ENCODE data around the gene TBXAS1.
"Not testable (repeated sequence)": the region's sequence is repeated elsewhere in the genome, so short reads cannot be mapped to it uniquely, and the experiment has no call there.

The TBXAS1 gene

GRCh38 chr7:139923090-139923489, 94.0 kb downstream of the TBXAS1 start:
- H3K9me3 ChIP-seq (ENCODE audit: control insufficient read depth, low read depth, low read length) = no peaks in the 10 kb centered on the region
- no peaks in the 10 kb centered on the region for H3K27me3 ChIP-seq (ENCODE audit: control insufficient read depth, insufficient read depth, low read length)
- no peak overlapping the region for H3K27ac ChIP-seq (ENCODE audit: low read length)
- no peak overlapping the region for H3K4me3 ChIP-seq (ENCODE audit: low read length)
- no peaks in the 10 kb centered on the region for H3K36me3 ChIP-seq (ENCODE audit: control insufficient read depth, low read depth, low read length)
- no peaks in the 10 kb centered on the region for H3K4me1 ChIP-seq (ENCODE audit: control insufficient read depth, low read depth, low read length)
- no peak overlapping the region for H3K9ac ChIP-seq (ENCODE audit: low read length)

GRCh38 chr7:139924461-139924860, 95.4 kb downstream of the TBXAS1 start:
- Histone ChIP-seq H3K9me3 (ENCODE audit: control insufficient read depth, low read depth, low read length) (no peaks in the 10 kb centered on the region), H3K9ac (ENCODE audit: low read length) (no peak overlapping the region), H3K36me3 (ENCODE audit: control insufficient read depth, low read depth, low read length) (no peaks in the 10 kb centered on the region), H3K4me3 (ENCODE audit: low read length) (no peak overlapping the region), H3K4me1 (ENCODE audit: control insufficient read depth, low read depth, low read length) (no peaks in the 10 kb centered on the region), H3K27ac (ENCODE audit: low read length) (no peak overlapping the region), H3K27me3 (ENCODE audit: control insufficient read depth, insufficient read depth, low read length) (no peaks in the 10 kb centered on the region)

DNA sequence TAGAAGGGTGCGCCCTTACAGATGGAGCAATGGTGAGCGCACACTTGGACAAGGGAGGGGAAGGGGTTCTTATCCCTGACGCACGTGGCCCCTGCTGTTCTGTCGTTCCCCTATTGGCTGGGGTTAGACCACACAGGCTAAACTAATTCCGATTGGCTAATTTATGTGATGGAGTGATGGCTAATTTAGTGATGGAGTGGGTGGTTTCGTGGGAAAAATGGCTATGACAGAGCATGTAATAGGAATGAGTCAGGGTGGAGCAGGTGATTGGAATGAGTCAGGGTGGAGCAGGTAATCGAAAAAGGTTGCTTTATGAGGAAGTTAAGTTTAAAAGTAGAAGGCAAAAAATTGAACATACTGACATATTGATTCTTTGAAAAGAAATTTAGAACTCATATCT, 100.2 kb downstream of the TBXAS1 start:
- not testable (repeated sequence) for H3K4me3 ChIP-seq (ENCODE audit: low read length); H3K9me3 ChIP-seq (ENCODE audit: control insufficient read depth, low read depth, low read length)

GRCh38 chr7:139930286-139930965, 101.4 kb downstream of the TBXAS1 start:
- Histone ChIP-seq H3K27me3 (ENCODE audit: control insufficient read depth, insufficient read depth, low read length) (no peaks in the 10 kb centered on the region), H3K9me3 (ENCODE audit: control insufficient read depth, low read depth, low read length) (no peaks in the 10 kb centered on the region), H3K36me3 (ENCODE audit: control insufficient read depth, low read depth, low read length) (no peaks in the 10 kb centered on the region), H3K4me3 (ENCODE audit: low read length) (no peak overlapping the region), H3K9ac (ENCODE audit: low read length) (no peak overlapping the region), H3K4me1 (ENCODE audit: control insufficient read depth, low read depth, low read length) (no peaks in the 10 kb centered on the region), H3K27ac (ENCODE audit: low read length) (no peak overlapping the region)

More for the DNA sequence above, 100.2 kb downstream of the TBXAS1 start:
- H3K27me3 ChIP-seq (ENCODE audit: control insufficient read depth, insufficient read depth, low read length); H3K4me1 ChIP-seq (ENCODE audit: control insufficient read depth, low read depth, low read length); H3K36me3 ChIP-seq (ENCODE audit: control insufficient read depth, low read depth, low read length); H3K9ac ChIP-seq (ENCODE audit: low read length); H3K27ac ChIP-seq (ENCODE audit: low read length): not testable (repeated sequence)

- Histone ChIP-seq H3K9me3 (ENCODE audit: control insufficient read depth, low read depth, low read length) (no peaks in the 10 kb centered on the region), H3K9ac (ENCODE audit: low read length) (no peak overlapping the region), H3K36me3 (ENCODE audit: control insufficient read depth, low read depth, low read length) (no peaks in the 10 kb centered on the region), H3K27me3 (ENCODE audit: control insufficient read depth, insufficient read depth, low read length) (no peaks in the 10 kb centered on the region), H3K4me1 (ENCODE audit: control insufficient read depth, low read depth, low read length) (no peaks in the 10 kb centered on the region), H3K27ac (ENCODE audit: low read length) (no peak overlapping the region), H3K4me3 (ENCODE audit: low read length) (no peak overlapping the region)
Measured at GRCh38 chr7:139931190-139931934, 102.3 kb downstream of the TBXAS1 start.

- H3K27ac ChIP-seq (ENCODE audit: low read length) = no peak overlapping the region
- no peak overlapping the region for H3K9ac ChIP-seq (ENCODE audit: low read length)
- no peaks in the 10 kb centered on the region for H3K36me3 ChIP-seq (ENCODE audit: control insufficient read depth, low read depth, low read length)
- H3K27me3 ChIP-seq (ENCODE audit: control insufficient read depth, insufficient read depth, low read length) = no peaks in the 10 kb centered on the region
- H3K4me1 ChIP-seq (ENCODE audit: control insufficient read depth, low read depth, low read length) = no peaks in the 10 kb centered on the region
- no peak overlapping the region for H3K4me3 ChIP-seq (ENCODE audit: low read length)
- H3K9me3 ChIP-seq (ENCODE audit: control insufficient read depth, low read depth, low read length) = no peaks in the 10 kb centered on the region
Measured at GRCh38 chr7:139932531-139932930, 103.5 kb downstream of the TBXAS1 start.

GRCh38 chr7:139936760-139937310, 107.8 kb downstream of the TBXAS1 start:
- Histone ChIP-seq H3K4me1 (ENCODE audit: control insufficient read depth, low read depth, low read length) (no peaks in the 10 kb centered on the region), H3K36me3 (ENCODE audit: control insufficient read depth, low read depth, low read length) (no peaks in the 10 kb centered on the region), H3K27me3 (ENCODE audit: control insufficient read depth, insufficient read depth, low read length) (no peaks in the 10 kb centered on the region), H3K27ac (ENCODE audit: low read length) (no peak overlapping the region), H3K9me3 (ENCODE audit: control insufficient read depth, low read depth, low read length) (no peaks in the 10 kb centered on the region), H3K9ac (ENCODE audit: low read length) (no peak overlapping the region), H3K4me3 (ENCODE audit: low read length) (no peak overlapping the region)

- Histone ChIP-seq H3K27me3 (ENCODE audit: control insufficient read depth, insufficient read depth, low read length) (no peaks in the 10 kb centered on the region), H3K27ac (ENCODE audit: low read length) (no peak overlapping the region), H3K4me1 (ENCODE audit: control insufficient read depth, low read depth, low read length) (no peaks in the 10 kb centered on the region), H3K9ac (ENCODE audit: low read length) (no peak overlapping the region), H3K9me3 (ENCODE audit: control insufficient read depth, low read depth, low read length) (no peaks in the 10 kb centered on the region), H3K4me3 (ENCODE audit: low read length) (no peak overlapping the region), H3K36me3 (ENCODE audit: control insufficient read depth, low read depth, low read length) (no peaks in the 10 kb centered on the region)
Measured at GRCh38 chr7:139937715-139938114, 108.7 kb downstream of the TBXAS1 start.

DNA sequence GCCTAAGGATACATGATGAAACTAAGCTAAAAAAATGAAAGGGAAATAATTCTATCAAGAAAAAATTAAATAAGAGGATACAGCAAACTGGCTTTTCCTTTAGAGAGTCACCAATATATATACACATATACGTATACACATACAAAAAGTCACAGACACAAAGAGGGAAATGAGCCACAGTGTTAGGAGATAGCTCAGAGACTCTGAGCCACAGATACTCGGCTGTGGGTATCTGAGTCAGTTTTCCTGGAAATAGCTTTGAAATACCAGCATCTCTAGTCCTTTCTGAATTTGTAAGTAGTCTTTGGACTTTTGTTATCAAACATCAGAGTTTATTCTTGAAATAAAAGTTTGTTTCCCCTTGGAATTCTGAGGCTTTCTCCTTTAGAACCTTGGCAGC, 111.8 kb downstream of the TBXAS1 start:
- H3K27ac ChIP-seq (ENCODE audit: low read length) = no peak overlapping the region
- H3K9ac ChIP-seq (ENCODE audit: low read length) = no peak overlapping the region
- no peak overlapping the region for H3K4me3 ChIP-seq (ENCODE audit: low read length)
- H3K4me1 ChIP-seq (ENCODE audit: control insufficient read depth, low read depth, low read length) = no peaks in the 10 kb centered on the region
- no peaks in the 10 kb centered on the region for H3K27me3 ChIP-seq (ENCODE audit: control insufficient read depth, insufficient read depth, low read length)
- H3K36me3 ChIP-seq (ENCODE audit: control insufficient read depth, low read depth, low read length) = no peaks in the 10 kb centered on the region
- no peaks in the 10 kb centered on the region for H3K9me3 ChIP-seq (ENCODE audit: control insufficient read depth, low read depth, low read length)

GRCh38 chr7:139941421-139941820, 112.4 kb downstream of the TBXAS1 start:
- Histone ChIP-seq H3K4me1 (ENCODE audit: control insufficient read depth, low read depth, low read length) (no peaks in the 10 kb centered on the region), H3K27ac (ENCODE audit: low read length) (no peak overlapping the region), H3K4me3 (ENCODE audit: low read length) (no peak overlapping the region), H3K27me3 (ENCODE audit: control insufficient read depth, insufficient read depth, low read length) (no peaks in the 10 kb centered on the region), H3K9me3 (ENCODE audit: control insufficient read depth, low read depth, low read length) (no peaks in the 10 kb centered on the region), H3K9ac (ENCODE audit: low read length) (no peak overlapping the region), H3K36me3 (ENCODE audit: control insufficient read depth, low read depth, low read length) (no peaks in the 10 kb centered on the region)

DNA sequence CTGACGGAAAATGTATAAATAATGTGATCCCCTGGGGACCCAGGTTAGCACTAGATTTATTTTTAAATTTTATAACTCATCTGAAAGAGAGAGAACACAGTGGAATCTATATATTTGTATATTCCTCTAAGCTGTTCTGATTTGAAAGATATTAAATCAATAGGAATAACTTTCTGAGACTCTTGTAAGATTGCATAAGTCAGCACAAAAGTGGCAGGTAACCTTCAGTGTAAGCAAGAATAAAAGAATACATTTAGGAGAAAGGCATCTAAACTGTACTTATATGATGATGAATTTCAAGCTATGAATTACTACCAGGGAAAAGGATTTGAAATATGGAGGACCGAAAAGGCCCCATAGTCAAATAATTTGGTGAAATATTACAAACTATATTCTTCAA, 112.8 kb downstream of the TBXAS1 start:
- Histone ChIP-seq H3K9me3 (ENCODE audit: control insufficient read depth, low read depth, low read length) (no peaks in the 10 kb centered on the region), H3K9ac (ENCODE audit: low read length) (no peak overlapping the region), H3K27me3 (ENCODE audit: control insufficient read depth, insufficient read depth, low read length) (no peaks in the 10 kb centered on the region), H3K27ac (ENCODE audit: low read length) (no peak overlapping the region), H3K4me1 (ENCODE audit: control insufficient read depth, low read depth, low read length) (no peaks in the 10 kb centered on the region), H3K4me3 (ENCODE audit: low read length) (no peak overlapping the region), H3K36me3 (ENCODE audit: control insufficient read depth, low read depth, low read length) (no peaks in the 10 kb centered on the region)

DNA sequence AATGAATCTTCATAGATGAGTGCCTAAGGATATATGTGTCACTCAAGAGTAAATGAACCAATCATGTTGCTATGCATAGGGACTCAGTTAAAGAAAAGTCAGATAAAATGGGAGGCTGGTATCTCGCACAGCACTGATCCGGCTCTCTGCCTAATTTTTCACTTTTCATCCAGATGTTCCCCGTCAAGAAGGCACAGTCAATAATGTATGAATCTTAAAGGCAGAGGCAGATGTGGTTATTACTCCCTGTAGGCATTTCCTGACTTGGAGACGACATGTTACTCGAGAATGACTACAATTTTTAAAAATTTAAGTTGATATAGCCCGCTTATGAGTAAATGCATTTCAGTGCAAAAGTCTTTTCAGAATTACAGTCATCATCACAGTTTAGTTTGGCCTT, 113.6 kb downstream of the TBXAS1 start:
- Histone ChIP-seq H3K4me3 (ENCODE audit: low read length) (no peak overlapping the region), H3K27ac (ENCODE audit: low read length) (no peak overlapping the region), H3K9me3 (ENCODE audit: control insufficient read depth, low read depth, low read length) (no peaks in the 10 kb centered on the region), H3K36me3 (ENCODE audit: control insufficient read depth, low read depth, low read length) (no peaks in the 10 kb centered on the region), H3K27me3 (ENCODE audit: control insufficient read depth, insufficient read depth, low read length) (no peaks in the 10 kb centered on the region), H3K9ac (ENCODE audit: low read length) (no peak overlapping the region), H3K4me1 (ENCODE audit: control insufficient read depth, low read depth, low read length) (no peaks in the 10 kb centered on the region)

All from iPS-18a (cell line).